Right lobe of liver (tissue), 6 donors: ENCODE data around the gene XRN1. TPM values are rescaled to one million over a fixed set of nuclear protein-coding genes. Genes with fewer than 3 reads are reported as not detected.
A peak's percentile ranks its signal among the peaks of the same experiment; 100 is the strongest.
"Not testable (repeated sequence)": the region's sequence is repeated elsewhere in the genome, so short reads cannot be mapped to it uniquely, and the experiment has no call there.

ENCODE experiments used
- ATAC-seq, 4 donors: fragments of 200-7000 bp; cut with Tn5 transposase; one replicate each; pipeline ENCODE4 v1.9.1; 2020; ENCODE audit warnings: mild to moderate bottlenecking in 4 of 4, moderate library complexity in 4 of 4
- DNase-seq, 3 donors: peaks; one replicate each; pipeline ENCODE4 v3.0.0-alpha.2; 2020
- H3K27ac ChIP-seq, 3 donors: fragments of 200-600 bp; one replicate each; pipeline ENCODE4 v1.8.0; 2022
- H3K27me3 ChIP-seq, 2 donors: fragments of 200-600 bp; one replicate each; pipeline ENCODE4 v1.8.0; 2022
- H3K36me3 ChIP-seq, 4 donors: fragments of 200-600 bp; sonication (generic) in 1 of 4; one replicate each; pipeline versions ENCODE4 v1.5.1 to v1.8.0; 2017 to 2022; ENCODE audit warnings: control low read depth in 1 of 4
- H3K4me1 ChIP-seq, 4 donors: fragments of 200-600 bp; sonication (generic) in 1 of 4; one replicate each; pipeline versions ENCODE4 v1.5.1 to v1.8.0; 2017 to 2022; ENCODE audit warnings: control low read depth in 1 of 4
- H3K4me3 ChIP-seq, 3 donors: fragments of 200-600 bp; one replicate each; pipeline ENCODE4 v1.8.0; 2022
- H3K9me3 ChIP-seq, 4 donors: fragments of 200-600 bp; sonication (generic) in 1 of 4; one replicate each; pipeline versions ENCODE4 v1.5.1 to v1.8.0; 2017 to 2022; ENCODE audit warnings: control low read depth in 1 of 4
- POLR2A ChIP-seq: fragments of 450-650 bp; IDR thresholded peaks from one replicate; pipeline ENCODE4 v1.6.1; 2017; ENCODE audit warnings: antibody characterized with exemption, mild to moderate bottlenecking
- WGBS: methylation state at CpG from one replicate; pipeline ENCODE4 v1.1.6; 2018; ENCODE audit warnings: low coverage, low lambda C conversion rate; ENCODE audit not compliant: insufficient coverage; ENCODE audit errors: missing lambda C conversion rate; 5-methylcytosine and 5-hydroxymethylcytosine counted together
- intact Hi-C, 2 donors: fragments of 100-400 bp; cut with DNase I; formaldehyde crosslinking; loops; one replicate each; pipeline versions ENCODE4 v1.11.2 to v1.14.1; 2022
- total RNA-seq, 6 experiments: library from RNA; depleted of rRNA in 2 of 6; stranded (reverse); fragments of >200 nt in 2 of 6; fragmentation: NEBNext Ultra II Directional in 3 of 6; extraction: Animal tissue kit (Norgen Biotek cat#: 25700) in 3 of 6; gene quantifications; one replicate each; pipeline versions ENCODE4 v1.1.0 to v1.2.4, GENCODE V29; 2016 to 2023
- TF ChIP-seq, protein P1 (sequence below), 4 donors: fragments of 200-600 bp in 3 of 4; fragments of 450-650 bp in 1 of 4; IDR thresholded peaks; one replicate each; pipeline versions ENCODE4 v1.5.1 to v1.8.0; 2016 to 2022; ENCODE audit warnings: antibody characterized with exemption in 4 of 4, mild to moderate bottlenecking in 2 of 4
- donor health status: DM: no; HTN: yes; CAD: no.
- donor health status: DM: no; HTN: no; CAD: no.
- donor health status: DM: no; HTN: no; CAD: no.
- donor health status: DM: no; HTN: yes; CAD: no.
- donor health status: DM: no; HTN: yes; CAD: no.

The XRN1 gene
- total RNA-seq, 6 experiments from 2014 or later = 21.4 to 30.8 (median 24.8) TPM

GRCh38 chr3:142363936-142364467 is 83.8 kb downstream of the XRN1 start:
- H3K36me3 ChIP-seq = peaks cover 2 to 6% (median 4%) of the 10 kb centered on the region in 4 donors
- TF ChIP-seq, protein P1, sequence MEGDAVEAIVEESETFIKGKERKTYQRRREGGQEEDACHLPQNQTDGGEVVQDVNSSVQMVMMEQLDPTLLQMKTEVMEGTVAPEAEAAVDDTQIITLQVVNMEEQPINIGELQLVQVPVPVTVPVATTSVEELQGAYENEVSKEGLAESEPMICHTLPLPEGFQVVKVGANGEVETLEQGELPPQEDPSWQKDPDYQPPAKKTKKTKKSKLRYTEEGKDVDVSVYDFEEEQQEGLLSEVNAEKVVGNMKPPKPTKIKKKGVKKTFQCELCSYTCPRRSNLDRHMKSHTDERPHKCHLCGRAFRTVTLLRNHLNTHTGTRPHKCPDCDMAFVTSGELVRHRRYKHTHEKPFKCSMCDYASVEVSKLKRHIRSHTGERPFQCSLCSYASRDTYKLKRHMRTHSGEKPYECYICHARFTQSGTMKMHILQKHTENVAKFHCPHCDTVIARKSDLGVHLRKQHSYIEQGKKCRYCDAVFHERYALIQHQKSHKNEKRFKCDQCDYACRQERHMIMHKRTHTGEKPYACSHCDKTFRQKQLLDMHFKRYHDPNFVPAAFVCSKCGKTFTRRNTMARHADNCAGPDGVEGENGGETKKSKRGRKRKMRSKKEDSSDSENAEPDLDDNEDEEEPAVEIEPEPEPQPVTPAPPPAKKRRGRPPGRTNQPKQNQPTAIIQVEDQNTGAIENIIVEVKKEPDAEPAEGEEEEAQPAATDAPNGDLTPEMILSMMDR (IDR thresholded peaks at IDR 0.05) = no peak
- no peak for TF ChIP-seq POLR2A
- H3K27ac ChIP-seq = peak overlapping the region in 2 of 3 donors; percentile 27 to 68
- peaks cover 0 to 28% (median 6%) of the 10 kb centered on the region in 4 donors for H3K4me1 ChIP-seq
- ATAC-seq = peak; percentile 69 to 77 (median 75)
- H3K9me3 ChIP-seq = no peaks in the 10 kb centered on the region
- no peak for DNase-seq
- 7% methylated on average over 2 of the region's 2 CpGs for WGBS
- intact Hi-C loops = no loop called here
- no peaks in the 10 kb centered on the region for H3K27me3 ChIP-seq
- H3K4me3 ChIP-seq = peak overlapping the region in 1 of 3 donors; percentile 1

- H3K36me3 ChIP-seq, intact Hi-C loops, H3K9me3 ChIP-seq, H3K27me3 ChIP-seq, DNase-seq, H3K4me3 ChIP-seq: not testable (repeated sequence)
- peaks cover 0 to 28% (median 6%) of the 10 kb centered on the region in 4 donors for H3K4me1 ChIP-seq
- peak overlapping the region in 2 of 3 donors; percentile 27 to 68 for H3K27ac ChIP-seq
- peak; percentile 66 to 75 (median 70) for ATAC-seq
- WGBS = 19% methylated on average over 2 of the region's 2 CpGs
These were observed 84.4 kb downstream of the XRN1 start for GRCh38 chr3:142363433-142363832.

GRCh38 chr3:142359367-142359766 is 88.5 kb downstream of the XRN1 start:
- DNase-seq (no peak), ATAC-seq (no peak)
- peaks cover 0 to 14% (median 0%) of the 10 kb centered on the region in 4 donors for H3K4me1 ChIP-seq
- no peaks in the 10 kb centered on the region for H3K27me3 ChIP-seq
- H3K36me3 ChIP-seq = peaks cover 3 to 33% (median 16%) of the 10 kb centered on the region in 4 donors
- no peaks in the 10 kb centered on the region for H3K9me3 ChIP-seq
- intact Hi-C loops = no loop called here
- no peak overlapping the region for H3K27ac ChIP-seq
- 92% methylated on average over 2 of the region's 2 CpGs for WGBS
- H3K4me3 ChIP-seq = no peak overlapping the region
- TF ChIP-seq POLR2A = no peak
- TF ChIP-seq, protein P1 (IDR thresholded peaks at IDR 0.05) = no peak

GRCh38 chr3:142356818-142357217 is 91.0 kb downstream of the XRN1 start:
- 94% methylated on average over 2 of the region's 3 CpGs for WGBS
- intact Hi-C loops = no loop called here
- peaks cover 3 to 37% (median 18%) of the 10 kb centered on the region in 4 donors for H3K36me3 ChIP-seq
- no peaks in the 10 kb centered on the region for H3K4me1 ChIP-seq
- TF ChIP-seq, protein P1 (IDR thresholded peaks at IDR 0.05) = no peak
- TF ChIP-seq POLR2A = no peak
- ATAC-seq (no peak), DNase-seq (no peak)
- H3K27me3 ChIP-seq = no peaks in the 10 kb centered on the region
- H3K9me3 ChIP-seq = no peaks in the 10 kb centered on the region
- no peak overlapping the region for H3K27ac ChIP-seq
- H3K4me3 ChIP-seq = no peak overlapping the region

DNA sequence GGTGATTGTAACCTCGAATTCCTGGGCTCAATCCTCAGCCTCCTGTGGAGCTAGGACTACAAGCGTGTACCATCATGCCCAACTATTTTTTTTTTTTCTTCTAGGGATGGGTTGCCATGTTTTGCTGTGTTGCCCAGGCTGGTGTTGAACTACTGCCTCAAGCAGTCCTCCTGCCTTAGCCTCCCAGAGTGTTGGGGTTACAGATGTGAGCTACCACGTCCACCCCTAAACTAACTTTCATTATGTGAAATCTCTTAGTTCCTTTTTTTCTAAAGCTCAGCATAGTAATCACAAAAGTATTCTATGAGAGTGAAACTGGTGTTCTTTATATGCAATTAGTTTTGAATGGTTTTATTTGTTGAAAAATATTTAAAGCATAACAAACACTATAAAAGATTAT is 92.1 kb downstream of the XRN1 start:
- no peak overlapping the region for H3K27ac ChIP-seq
- peaks cover 3 to 43% (median 19%) of the 10 kb centered on the region in 4 donors for H3K36me3 ChIP-seq
- WGBS = 92% methylated on average over 3 of the region's 3 CpGs
- H3K4me3 ChIP-seq = no peak overlapping the region
- TF ChIP-seq POLR2A = no peak
- TF ChIP-seq, protein P1 (IDR thresholded peaks at IDR 0.05) = no peak
- no peaks in the 10 kb centered on the region for H3K9me3 ChIP-seq
- no peaks in the 10 kb centered on the region for H3K27me3 ChIP-seq
- H3K4me1 ChIP-seq = no peaks in the 10 kb centered on the region
- DNase-seq (no peak), ATAC-seq (no peak)
- intact Hi-C loops = no loop called here
